Coronary artery (tissue), 2 donors: ENCODE measurements around the gene APOBEC2.

Experiments
- DNase-seq: peaks from one replicate; pipeline ENCODE4 v3.0.0-alpha.2; 2017; ENCODE audit warnings: low spot score
- H3K27ac ChIP-seq, 2 donors: fragments of 200-600 bp; sonication (generic); one replicate each; pipeline ENCODE4 v1.5.1; 2016 to 2019
- H3K4me3 ChIP-seq: fragments of 200-600 bp; sonication (generic); 2 replicates; pipeline ENCODE4 v1.5.1; 2016; ENCODE audit warnings: mild to moderate bottlenecking, moderate library complexity
- TF ChIP-seq, protein P1 (sequence below): fragments of 200-600 bp; sonication (generic); IDR thresholded peaks from one replicate; pipeline ENCODE4 v1.5.1; 2019; ENCODE audit warnings: antibody characterized with exemption

The APOBEC2 gene

DNA sequence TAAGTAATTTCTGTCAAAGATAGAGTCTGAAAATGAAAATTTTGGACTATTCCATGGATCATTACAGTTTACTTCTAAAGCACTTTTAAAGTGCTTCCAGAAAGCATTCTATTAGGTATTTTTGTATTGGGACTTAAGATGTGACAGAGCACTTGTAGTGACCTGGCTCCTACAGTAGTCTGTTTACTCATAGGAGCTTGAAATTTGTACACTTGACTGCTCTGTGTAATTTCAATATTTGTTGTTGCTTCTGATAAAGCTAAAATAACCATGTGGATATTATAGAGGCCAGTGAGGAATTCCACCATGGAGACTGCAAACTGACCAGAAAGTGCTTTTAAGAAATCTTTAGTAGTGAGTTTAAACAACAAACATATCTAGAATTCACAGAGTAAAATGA lies 30.1 kb downstream of the APOBEC2 start:
- no peak for DNase-seq
- TF ChIP-seq, protein P1, sequence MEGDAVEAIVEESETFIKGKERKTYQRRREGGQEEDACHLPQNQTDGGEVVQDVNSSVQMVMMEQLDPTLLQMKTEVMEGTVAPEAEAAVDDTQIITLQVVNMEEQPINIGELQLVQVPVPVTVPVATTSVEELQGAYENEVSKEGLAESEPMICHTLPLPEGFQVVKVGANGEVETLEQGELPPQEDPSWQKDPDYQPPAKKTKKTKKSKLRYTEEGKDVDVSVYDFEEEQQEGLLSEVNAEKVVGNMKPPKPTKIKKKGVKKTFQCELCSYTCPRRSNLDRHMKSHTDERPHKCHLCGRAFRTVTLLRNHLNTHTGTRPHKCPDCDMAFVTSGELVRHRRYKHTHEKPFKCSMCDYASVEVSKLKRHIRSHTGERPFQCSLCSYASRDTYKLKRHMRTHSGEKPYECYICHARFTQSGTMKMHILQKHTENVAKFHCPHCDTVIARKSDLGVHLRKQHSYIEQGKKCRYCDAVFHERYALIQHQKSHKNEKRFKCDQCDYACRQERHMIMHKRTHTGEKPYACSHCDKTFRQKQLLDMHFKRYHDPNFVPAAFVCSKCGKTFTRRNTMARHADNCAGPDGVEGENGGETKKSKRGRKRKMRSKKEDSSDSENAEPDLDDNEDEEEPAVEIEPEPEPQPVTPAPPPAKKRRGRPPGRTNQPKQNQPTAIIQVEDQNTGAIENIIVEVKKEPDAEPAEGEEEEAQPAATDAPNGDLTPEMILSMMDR: no peak
- Histone ChIP-seq H3K27ac (no peak overlapping the region), H3K4me3 (no peak overlapping the region)

DNA sequence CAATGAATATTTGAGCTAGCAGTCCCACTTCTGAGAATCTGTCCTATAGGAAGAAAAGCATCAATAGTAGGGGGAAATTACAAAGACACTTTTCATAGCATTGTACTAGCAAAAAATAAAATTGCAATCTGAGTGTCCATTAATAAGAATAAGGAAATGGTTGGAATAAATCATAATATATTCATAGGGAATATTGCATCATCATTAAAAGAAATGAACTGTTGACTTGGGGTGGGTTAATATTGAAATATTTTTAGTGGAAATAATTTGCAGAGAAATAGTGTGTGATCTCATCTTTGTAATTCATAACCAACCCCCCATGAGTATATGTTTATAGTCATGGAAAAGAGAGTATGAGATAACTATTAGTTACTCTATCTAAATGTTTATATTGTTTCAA lies 32.2 kb downstream of the APOBEC2 start:
- Histone ChIP-seq H3K4me3 (no peak overlapping the region), H3K27ac (no peak overlapping the region)
- TF ChIP-seq, protein P1: no peak
- DNase-seq: no peak

DNA sequence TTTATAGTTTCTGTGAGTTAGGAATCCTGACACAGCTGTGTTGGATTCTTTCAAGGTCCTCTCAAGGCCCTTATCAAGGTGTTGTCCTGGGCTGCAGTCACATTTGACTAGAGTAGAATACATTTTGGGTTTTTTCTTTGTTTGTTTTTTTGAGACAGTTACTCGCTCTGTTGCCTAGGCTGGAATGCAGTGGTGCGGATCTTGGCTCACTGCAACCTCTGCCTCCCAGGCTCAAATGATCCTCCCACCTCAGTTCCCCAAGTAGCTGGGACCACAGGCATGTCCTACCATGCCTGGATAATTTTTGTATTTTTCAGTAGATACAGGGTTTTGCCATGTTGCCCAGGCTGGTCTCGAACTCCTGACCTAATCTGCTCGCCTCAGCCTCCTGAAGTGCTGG lies 35.4 kb downstream of the APOBEC2 start:
- TF ChIP-seq, protein P1: no peak
- H3K27ac ChIP-seq: no peak overlapping the region
- no peak for DNase-seq
- no peak overlapping the region for H3K4me3 ChIP-seq

DNA sequence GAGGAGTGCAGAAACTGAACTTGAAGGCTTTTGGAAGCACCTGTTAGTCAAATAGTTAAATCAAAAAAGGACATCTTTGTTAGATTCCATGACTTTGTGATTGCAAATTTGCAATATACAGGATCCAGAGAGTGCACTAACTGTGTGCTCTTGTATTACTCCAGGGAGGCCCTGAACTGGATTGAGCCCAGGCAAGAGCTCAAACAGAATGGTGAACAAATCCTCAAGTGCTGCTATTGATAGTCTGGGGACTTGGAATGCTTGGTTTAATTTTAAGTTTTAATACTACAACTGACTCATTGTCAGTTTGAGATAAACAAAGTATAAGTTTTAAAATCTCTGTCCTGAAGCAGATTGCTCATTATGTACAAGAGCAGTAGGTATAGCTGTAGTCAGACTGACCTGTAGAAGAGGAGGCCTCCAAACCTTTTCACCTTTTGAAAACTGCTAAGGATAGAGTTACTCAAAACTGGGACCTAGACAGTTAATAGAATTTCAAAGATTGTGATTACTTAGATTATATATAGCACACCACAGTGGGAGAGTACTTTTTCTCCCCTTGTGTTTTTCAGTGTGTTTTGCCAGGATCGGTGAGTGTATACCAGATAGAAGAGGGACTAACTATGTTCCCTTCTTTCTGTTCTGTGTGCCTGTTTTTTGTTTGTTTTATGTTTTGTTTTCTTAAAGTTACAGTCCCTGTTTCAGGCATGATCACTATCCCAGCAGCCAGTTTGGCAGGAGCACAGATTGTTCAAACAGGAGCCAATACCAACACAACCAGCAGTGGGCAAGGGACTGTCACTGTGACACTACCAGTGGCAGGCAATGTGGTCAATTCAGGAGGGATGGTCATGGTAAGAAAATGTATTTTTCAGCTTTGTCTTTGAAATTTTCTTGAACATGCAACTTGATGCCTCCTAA lies 38.1 kb downstream of the APOBEC2 start:
- Histone ChIP-seq H3K4me3 (no peak overlapping the region), H3K27ac (peak overlapping the region in 1 of 2 donors; percentile 1)
- TF ChIP-seq, protein P1: no peak
- DNase-seq: no peak

DNA sequence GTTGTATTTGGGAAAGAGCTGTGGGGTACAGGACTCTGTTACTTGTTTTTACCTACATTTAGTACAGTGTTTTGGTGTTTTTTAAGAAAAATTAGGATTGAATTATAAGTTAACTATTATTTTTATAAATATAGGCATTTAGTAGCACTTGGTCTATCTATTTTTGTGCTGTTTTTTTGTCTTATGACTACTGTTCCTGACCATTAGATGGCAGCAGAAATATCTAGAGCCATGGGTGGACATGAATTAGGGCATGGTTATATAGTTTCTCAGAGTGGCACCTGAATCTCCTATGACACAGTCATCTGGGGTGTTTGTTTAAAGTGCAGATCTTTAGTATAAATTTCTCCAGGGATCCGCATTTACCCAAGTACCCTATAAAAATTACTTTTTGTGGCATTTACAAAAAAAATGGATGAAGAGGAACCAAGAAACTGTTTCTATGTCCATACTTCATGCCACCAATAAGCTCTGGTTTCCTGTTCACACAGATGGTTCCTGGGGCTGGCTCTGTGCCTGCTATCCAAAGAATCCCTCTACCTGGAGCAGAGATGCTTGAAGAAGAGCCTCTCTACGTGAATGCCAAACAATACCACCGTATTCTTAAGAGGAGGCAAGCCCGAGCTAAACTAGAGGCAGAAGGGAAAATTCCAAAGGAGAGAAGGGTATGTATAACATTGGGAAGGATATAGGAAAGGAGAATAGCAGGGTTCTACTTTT lies 39.6 kb downstream of the APOBEC2 start:
- no peak for DNase-seq
- H3K27ac ChIP-seq: no peak overlapping the region
- TF ChIP-seq, protein P1: no peak
- H3K4me3 ChIP-seq: no peak overlapping the region

DNA sequence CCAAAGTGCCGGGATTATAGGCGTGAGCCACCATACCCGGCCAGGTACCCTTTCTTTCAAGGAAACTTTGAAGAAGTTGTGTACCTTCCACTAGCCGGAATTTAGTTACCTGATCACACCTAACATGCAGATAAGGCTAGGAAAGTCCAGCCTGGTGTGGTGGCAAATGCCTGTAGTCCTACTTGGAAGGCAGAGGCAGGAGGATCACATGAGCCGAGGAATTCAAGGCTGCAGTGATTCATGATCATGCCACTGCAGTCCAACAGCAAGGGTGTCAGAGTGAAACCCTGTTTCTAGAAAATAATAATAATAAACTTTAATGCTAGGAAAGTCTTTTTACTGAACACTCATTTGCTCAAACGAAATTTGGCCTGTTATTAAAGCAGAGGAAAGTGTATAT lies 40.7 kb downstream of the APOBEC2 start:
- H3K4me3 ChIP-seq: no peak overlapping the region
- TF ChIP-seq, protein P1: no peak
- no peak overlapping the region for H3K27ac ChIP-seq
- DNase-seq: no peak
